Choroid plexus epithelial cell (primary cell): Measurements from ENCODE around the gene NIBAN1.
A peak's percentile ranks its signal among the peaks of the same experiment; 100 is the strongest.

ENCODE experiments used
- DNase-seq: peaks from one replicate; pipeline ENCODE4 v3.0.0-alpha.2; 2010; ENCODE audit warnings: low read depth
- H3K4me3 ChIP-seq: 2 replicates; pipeline ENCODE4 v1.5.1; 2011; ENCODE audit warnings: low read depth, mild to moderate bottlenecking, control low read depth, low read length, moderate library complexity
- TF ChIP-seq, protein P1 (sequence below): conservative IDR thresholded peaks from 2 replicates; pipeline ENCODE4 v1.5.1; 2011; ENCODE audit warnings: low read depth, mild to moderate bottlenecking, control low read depth, inconsistent platforms, low read length, moderate library complexity

The NIBAN1 gene

DNA sequence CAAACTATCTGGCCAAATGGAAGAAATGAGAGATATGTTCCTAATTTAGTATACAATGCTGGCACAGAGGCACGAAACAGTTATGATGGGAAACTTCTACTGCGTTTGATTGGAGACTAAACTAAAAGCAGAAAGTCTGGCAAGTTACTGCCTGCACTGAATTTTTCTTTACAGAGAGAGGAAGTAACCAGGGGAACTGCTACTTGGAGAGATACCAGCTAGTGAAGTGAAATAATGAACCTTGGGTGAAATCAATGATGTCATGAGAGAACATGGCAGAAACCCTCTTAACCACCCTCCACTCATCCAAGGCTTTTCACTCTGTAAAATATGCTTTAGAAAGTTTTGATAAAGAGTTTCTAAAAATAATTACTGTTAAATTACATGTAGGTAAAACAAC, 29.3 kb downstream of the NIBAN1 start:
- no peak for DNase-seq
- no peak overlapping the region for H3K4me3 ChIP-seq
- TF ChIP-seq, protein P1, sequence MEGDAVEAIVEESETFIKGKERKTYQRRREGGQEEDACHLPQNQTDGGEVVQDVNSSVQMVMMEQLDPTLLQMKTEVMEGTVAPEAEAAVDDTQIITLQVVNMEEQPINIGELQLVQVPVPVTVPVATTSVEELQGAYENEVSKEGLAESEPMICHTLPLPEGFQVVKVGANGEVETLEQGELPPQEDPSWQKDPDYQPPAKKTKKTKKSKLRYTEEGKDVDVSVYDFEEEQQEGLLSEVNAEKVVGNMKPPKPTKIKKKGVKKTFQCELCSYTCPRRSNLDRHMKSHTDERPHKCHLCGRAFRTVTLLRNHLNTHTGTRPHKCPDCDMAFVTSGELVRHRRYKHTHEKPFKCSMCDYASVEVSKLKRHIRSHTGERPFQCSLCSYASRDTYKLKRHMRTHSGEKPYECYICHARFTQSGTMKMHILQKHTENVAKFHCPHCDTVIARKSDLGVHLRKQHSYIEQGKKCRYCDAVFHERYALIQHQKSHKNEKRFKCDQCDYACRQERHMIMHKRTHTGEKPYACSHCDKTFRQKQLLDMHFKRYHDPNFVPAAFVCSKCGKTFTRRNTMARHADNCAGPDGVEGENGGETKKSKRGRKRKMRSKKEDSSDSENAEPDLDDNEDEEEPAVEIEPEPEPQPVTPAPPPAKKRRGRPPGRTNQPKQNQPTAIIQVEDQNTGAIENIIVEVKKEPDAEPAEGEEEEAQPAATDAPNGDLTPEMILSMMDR: no peak

DNA sequence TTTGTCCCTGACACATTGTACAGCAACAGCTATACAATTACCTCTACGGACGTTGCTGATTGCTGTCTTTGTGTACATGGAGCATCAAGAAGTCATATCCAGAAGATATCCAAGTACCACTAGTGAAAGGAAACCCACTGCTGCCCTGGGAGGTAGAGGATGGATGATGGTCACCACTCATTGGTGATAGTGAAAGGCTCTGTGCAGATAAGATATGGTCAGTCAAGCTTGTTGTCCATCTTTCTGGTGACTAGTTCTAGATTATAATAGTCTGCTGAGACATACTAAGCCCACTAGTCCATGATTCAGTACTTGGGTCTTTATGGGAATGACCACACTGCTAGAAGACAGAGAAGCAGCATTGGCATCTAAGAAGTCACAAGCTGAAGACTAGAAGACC, 30.3 kb downstream of the NIBAN1 start:
- TF ChIP-seq, protein P1: no peak
- no peak for DNase-seq
- H3K4me3 ChIP-seq: no peak overlapping the region

DNA sequence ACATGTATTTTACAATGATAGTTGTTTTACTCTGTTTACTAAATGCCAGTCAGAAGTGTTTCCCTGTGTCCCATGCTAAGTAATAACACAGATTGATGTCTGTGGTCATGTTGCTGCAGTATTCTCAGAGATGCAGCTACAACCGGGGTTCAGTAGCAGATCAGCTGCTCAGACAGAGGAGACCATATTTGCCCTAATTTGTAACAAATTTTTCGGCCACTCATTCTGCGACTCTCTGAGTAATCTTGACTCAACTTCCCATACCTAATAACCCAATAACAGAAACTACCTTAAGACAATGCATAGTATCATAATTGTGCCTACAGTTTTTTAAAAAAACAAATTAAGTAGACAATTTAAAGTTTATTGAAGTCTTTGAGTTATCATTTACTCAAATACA, 32.6 kb downstream of the NIBAN1 start:
- H3K4me3 ChIP-seq: no peak overlapping the region
- DNase-seq: no peak
- TF ChIP-seq, protein P1: no peak

DNA sequence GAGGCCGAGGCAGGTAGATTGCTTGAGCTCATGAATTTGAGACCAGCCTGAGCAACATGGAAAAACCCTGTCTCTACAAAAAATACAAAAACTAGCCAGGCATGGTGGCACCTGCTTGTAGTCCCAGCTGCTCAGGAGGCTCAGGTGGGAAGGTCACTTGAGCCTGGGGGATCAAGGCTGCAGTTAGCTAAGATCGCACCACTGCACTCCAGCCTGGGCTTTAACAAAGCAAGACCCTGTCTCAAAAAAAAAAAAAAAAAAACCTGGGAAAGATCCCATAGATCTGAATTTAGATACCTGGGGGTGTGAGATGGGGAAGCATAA, 32.9 kb downstream of the NIBAN1 start:
- TF ChIP-seq, protein P1: no peak
- no peak for DNase-seq
- H3K4me3 ChIP-seq: no peak overlapping the region

DNA sequence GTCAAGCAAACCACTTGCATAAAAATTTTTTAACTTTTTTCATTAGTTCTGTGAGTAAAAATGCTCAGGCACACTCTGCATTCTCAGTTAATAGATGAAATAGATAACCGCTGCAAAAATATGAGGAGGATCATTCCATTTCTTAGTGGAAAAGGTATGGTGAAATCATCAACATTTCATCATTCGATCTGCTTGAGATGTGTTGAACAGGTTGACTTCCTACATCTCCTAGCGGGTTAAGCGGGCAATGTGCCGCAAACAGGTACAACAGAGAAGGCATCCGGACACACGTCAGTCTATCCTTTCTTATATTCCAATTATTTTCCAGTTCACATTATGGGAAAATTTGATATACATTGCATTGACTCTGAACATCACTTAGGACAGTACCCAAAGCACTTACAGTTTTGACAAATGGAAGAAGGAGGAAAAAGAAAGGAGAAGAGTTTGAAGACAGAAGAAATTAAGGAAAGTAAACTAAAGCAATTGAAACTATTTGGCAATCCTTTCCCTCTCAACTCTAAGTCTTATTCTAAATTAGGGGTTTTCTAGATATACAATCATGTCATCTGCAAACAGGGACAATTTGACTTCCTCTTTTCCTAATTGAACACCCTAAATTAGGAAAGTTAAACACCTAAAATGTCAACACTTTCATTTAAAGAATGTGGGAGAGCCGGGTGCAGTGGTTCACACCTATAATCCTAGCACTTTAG, 33.5 kb downstream of the NIBAN1 start:
- no peak overlapping the region for H3K4me3 ChIP-seq
- TF ChIP-seq, protein P1: no peak
- no peak for DNase-seq

DNA sequence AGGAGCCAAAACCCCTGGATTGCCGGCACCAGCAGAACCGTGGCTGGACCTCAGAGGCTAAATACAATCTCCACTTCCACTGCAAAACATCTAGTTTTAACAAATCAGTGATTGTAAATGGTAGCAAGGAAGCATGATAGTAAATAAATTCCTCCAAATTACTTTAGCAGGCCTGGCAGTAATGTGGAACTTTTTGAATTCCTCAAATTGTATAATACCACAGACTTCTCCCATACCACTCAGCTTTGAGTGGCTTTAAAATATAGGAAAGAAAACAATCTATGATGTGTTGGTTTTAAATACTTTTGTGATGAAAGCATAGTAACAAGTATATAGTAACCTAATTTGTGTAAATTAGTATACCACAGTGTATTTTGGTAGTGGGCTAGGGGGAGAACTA, 34.1 kb downstream of the NIBAN1 start:
- H3K4me3 ChIP-seq: no peak overlapping the region
- TF ChIP-seq, protein P1: no peak
- peak; percentile 30 for DNase-seq

DNA sequence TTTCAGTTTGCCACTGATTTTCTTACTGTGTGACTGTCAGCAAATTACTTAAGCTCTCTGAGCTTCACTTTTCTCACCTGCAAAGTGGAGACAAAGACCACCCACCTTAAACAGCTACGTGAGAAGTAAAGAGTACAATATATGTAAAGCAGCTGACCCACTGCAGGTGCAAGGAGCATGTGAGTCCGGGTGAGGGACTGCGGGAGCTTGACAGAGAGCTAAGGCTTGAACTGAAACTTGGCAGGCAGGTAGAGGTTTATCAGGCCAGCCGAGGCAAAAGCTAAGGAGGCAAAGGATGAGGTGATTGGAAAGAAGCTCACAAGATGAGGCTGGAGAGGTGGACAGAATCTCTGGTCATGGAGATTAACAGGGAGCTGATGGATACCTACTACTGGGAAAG, 36.6 kb downstream of the NIBAN1 start:
- no peak for DNase-seq
- H3K4me3 ChIP-seq: no peak overlapping the region
- TF ChIP-seq, protein P1: no peak
